SK-N-MC (cell line): ENCODE measurements around the gene DGKI.

Experiments used
- EZH2 ChIP-seq: fragments of 200-600 bp; sonication (generic); IDR thresholded peaks from one replicate; pipeline ENCODE4 v1.6.1; 2017; ENCODE audit warnings: antibody characterized with exemption
- POLR2AphosphoS5 ChIP-seq: IDR thresholded peaks from 2 replicates; pipeline ENCODE4 v1.6.1; 2012; ENCODE audit warnings: mild to moderate bottlenecking, low read depth, low read length, borderline replicate concordance

GRCh38 chr7:137402536-137403352 lies 444.0 kb downstream of the DGKI start:
- TF ChIP-seq POLR2AphosphoS5: no peak
- no peak for TF ChIP-seq EZH2
